GM18909 (cell line): ENCODE data around the gene ZFAND3.

Source experiments
- ATAC-seq: cut with Tn5 transposase; IDR thresholded peaks from one replicate; pipeline ENCODE4 v1.9.1; 2021; ENCODE audit warnings: mild to moderate bottlenecking; ENCODE audit not compliant: unreplicated experiment, poor library complexity

ZFAND3 gene

GRCh38 chr6:38157905-38158304, 338.4 kb downstream of the ZFAND3 start:
- ATAC-seq = no peak

GRCh38 chr6:38158762-38159350, 339.3 kb downstream of the ZFAND3 start:
- no peak for ATAC-seq

- no peak for ATAC-seq
These were observed 340.1 kb downstream of the ZFAND3 start for GRCh38 chr6:38159596-38159995.

GRCh38 chr6:38160831-38161230, 341.3 kb downstream of the ZFAND3 start:
- no peak for ATAC-seq

GRCh38 chr6:38161331-38161730, 341.8 kb downstream of the ZFAND3 start:
- no peak for ATAC-seq

- ATAC-seq = no peak
These were observed 342.4 kb downstream of the ZFAND3 start for GRCh38 chr6:38161754-38162492.

- ATAC-seq = no peak
These were observed 343.1 kb downstream of the ZFAND3 start for GRCh38 chr6:38162493-38163185.

GRCh38 chr6:38163186-38164130, 343.9 kb downstream of the ZFAND3 start:
- no peak for ATAC-seq

- ATAC-seq = no peak
These were observed 344.6 kb downstream of the ZFAND3 start for GRCh38 chr6:38164131-38164481.

GRCh38 chr6:38164671-38165108, 345.2 kb downstream of the ZFAND3 start:
- ATAC-seq = no peak

GRCh38 chr6:38166411-38167240, 347.1 kb downstream of the ZFAND3 start:
- ATAC-seq = no peak

GRCh38 chr6:38167598-38167997, 348.1 kb downstream of the ZFAND3 start:
- no peak for ATAC-seq

GRCh38 chr6:38168126-38168525, 348.6 kb downstream of the ZFAND3 start:
- ATAC-seq = no peak

- no peak for ATAC-seq
These were observed 349.2 kb downstream of the ZFAND3 start for GRCh38 chr6:38168699-38169098.

- ATAC-seq = no peak
These were observed 349.9 kb downstream of the ZFAND3 start for GRCh38 chr6:38169221-38169976.

GRCh38 chr6:38169977-38170526, 350.5 kb downstream of the ZFAND3 start:
- ATAC-seq = no peak

- no peak for ATAC-seq
These were observed 351.3 kb downstream of the ZFAND3 start for GRCh38 chr6:38170666-38171355.
